Measurements from ENCODE around the gene SETDB2. TPM values are rescaled to one million over a fixed set of nuclear protein-coding genes. Genes with fewer than 3 reads are reported as not detected.

SETDB2 gene
- total RNA-seq, 4 donors from 2014 or later: 10.3 to 18.2 (median 14.5) TPM

DNA sequence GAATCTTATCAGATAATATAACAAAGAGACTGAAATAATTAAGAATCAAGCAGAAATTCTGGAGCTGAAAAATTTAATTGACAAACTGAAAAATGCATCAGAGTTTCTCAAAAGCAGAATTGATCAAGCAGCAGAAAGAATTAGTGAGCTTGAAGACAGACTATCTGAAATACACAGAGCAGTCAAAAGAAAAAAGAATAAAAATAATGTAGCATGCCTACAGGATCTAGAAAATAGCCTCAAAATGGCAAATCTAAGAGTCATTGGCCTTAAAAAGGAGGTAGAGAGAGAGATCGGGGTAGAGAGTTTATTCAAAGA, 39.4 kb upstream of the SETDB2 start:
- TF ChIP-seq, protein P1, sequence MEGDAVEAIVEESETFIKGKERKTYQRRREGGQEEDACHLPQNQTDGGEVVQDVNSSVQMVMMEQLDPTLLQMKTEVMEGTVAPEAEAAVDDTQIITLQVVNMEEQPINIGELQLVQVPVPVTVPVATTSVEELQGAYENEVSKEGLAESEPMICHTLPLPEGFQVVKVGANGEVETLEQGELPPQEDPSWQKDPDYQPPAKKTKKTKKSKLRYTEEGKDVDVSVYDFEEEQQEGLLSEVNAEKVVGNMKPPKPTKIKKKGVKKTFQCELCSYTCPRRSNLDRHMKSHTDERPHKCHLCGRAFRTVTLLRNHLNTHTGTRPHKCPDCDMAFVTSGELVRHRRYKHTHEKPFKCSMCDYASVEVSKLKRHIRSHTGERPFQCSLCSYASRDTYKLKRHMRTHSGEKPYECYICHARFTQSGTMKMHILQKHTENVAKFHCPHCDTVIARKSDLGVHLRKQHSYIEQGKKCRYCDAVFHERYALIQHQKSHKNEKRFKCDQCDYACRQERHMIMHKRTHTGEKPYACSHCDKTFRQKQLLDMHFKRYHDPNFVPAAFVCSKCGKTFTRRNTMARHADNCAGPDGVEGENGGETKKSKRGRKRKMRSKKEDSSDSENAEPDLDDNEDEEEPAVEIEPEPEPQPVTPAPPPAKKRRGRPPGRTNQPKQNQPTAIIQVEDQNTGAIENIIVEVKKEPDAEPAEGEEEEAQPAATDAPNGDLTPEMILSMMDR (IDR thresholded peaks at IDR 0.05; ENCODE audit: low read depth): no peak

DNA sequence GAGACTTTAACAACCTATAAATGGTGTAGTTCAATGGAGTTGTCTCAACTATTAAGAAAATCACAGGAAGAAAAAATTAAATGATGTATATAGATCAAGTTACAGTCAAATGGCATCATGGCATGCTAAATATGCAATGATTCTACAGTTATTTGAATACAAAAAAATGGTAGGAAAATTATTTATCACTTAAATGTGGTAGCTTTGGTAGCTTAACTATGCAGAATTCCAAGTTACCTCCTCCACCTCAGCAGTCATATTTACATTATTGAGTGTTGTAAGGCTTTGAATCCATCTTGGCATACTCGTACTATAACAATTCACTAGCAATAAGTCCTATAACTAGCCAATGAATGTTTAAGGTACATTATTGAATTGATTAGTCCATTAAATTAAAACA, 37.0 kb upstream of the SETDB2 start:
- TF ChIP-seq, protein P1 (IDR thresholded peaks at IDR 0.05; ENCODE audit: low read depth): no peak

DNA sequence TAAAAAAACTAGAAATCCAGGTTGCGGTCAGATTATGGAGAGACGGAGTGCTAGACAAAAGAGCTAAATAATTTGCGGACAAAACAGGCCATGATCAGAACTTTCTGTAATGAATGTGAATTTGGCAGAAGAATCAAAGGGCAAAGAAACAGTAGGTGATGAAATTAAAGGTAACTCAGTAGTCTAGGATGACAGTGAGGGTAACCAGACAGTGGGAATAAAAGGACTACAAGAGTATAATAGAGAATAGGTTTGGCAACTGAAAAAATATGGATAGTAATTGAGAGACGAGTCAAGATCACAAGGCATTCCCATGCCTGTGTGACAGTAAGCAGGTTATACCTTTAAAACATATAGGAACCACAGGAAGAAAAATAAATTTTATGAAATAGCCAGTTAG, 36.1 kb upstream of the SETDB2 start:
- TF ChIP-seq, protein P1 (IDR thresholded peaks at IDR 0.05; ENCODE audit: low read depth): no peak

DNA sequence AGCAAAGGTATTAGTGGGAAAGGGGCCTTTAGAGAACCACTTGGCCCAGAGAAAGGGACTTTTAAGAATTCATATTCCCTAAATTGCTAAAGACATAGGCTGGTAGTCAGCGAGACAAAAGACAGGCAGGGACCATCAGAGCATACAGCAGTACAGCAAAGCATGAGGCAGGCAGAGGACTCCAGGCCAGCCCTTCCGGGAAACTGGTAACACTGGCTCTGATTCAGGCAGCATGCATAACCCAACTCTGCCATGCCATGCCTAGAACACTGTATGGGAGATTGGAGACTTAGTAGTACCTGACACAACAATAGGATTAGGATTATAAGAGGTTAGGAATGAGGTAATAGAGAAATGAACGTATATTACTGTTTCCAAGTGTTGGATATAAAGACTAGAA, 35.1 kb upstream of the SETDB2 start:
- TF ChIP-seq, protein P1 (IDR thresholded peaks at IDR 0.05; ENCODE audit: low read depth): no peak

DNA sequence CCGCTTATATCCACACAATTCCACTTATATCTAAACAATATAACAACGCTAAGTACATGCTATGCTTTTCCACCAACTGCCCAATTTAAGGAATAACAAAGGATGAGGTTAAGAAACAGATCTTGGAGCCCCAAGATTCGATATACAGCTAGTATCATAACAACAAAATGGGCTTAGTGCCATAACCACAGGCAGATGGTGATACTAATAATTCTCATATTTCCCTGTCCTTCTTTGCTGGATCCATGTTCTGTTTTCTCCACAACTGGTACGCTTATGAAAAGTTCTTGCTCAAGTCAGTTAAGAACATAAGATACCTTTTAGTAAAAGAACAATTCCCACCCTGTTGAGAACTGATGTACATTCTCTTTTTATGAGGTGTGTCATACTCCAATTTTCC, 34.1 kb upstream of the SETDB2 start:
- TF ChIP-seq, protein P1 (IDR thresholded peaks at IDR 0.05; ENCODE audit: low read depth): no peak

DNA sequence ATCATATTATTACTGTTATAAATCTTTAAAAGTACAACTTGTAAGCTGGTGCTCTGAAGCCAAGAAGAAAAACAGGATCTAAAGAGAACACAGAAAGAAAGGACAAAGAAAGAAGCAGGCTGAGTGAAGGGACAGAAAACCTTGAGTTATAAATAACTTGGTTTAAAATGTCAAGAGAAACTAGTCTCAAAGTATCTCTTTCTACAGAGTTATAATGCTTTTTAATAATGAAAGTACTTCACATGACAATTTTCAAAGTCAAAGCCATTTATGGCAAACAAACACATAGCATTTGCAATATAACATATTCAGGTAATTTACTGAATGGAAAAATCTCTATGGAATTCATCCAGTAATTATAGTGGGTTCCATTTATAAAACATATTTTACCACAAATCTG, 33.6 kb upstream of the SETDB2 start:
- TF ChIP-seq, protein P1 (IDR thresholded peaks at IDR 0.05; ENCODE audit: low read depth): no peak

DNA sequence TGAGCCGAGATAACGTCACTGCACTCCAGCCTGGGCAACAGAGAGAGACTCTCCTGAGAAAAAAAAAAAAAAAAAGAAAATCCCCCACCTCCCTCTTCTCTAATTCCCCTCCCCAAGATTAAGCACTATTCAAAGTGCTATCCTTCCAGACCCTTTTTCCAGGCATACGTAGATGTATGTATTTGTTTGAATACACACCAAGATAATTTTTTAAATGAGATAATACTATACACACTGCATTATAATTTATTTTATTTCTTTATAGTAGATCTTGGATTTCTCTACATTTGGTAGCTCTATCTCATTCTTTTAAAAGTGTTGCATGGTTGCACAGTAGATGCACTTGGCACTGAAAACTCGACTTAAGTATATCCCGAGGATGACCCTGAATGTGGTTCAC, 32.7 kb upstream of the SETDB2 start:
- TF ChIP-seq, protein P1 (IDR thresholded peaks at IDR 0.05; ENCODE audit: low read depth): no peak

DNA sequence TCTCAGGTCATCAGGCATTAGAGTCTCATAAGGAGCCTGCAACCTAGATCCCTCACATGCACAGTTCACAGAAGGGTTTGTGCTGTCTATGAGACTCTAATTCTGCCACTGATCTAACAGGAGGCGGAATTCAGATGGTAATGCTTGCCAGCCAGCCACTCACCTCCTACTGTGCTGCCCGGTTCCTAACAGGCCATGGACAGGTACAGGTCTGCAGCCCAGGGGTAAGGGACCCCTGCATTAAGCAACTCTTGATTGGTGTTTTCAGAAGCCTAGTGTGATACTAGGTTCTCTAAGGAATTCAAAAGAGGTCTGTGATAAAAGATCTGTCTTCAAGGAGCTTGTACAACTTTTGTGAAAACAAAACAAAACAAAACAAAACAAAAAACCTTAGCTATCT, 31.3 kb upstream of the SETDB2 start:
- TF ChIP-seq, protein P1 (IDR thresholded peaks at IDR 0.05; ENCODE audit: low read depth): no peak

All from subcutaneous adipose tissue (tissue), 4 donors.